IPS-18c (cell line): ENCODE data around the gene SIX1.

Source experiments
- H3K4me3 ChIP-seq: 2 replicates; pipeline ENCODE4 v1.7.0; 2013; ENCODE audit warnings: low read depth, mild to moderate bottlenecking, low read length, moderate library complexity; ENCODE audit not compliant: insufficient read depth
- H3K9me3 ChIP-seq: one replicate; pipeline ENCODE4 v1.6.1; 2013; ENCODE audit warnings: mild to moderate bottlenecking, low read length, moderate library complexity; ENCODE audit not compliant: control insufficient read depth, insufficient read depth

Gene SIX1

DNA sequence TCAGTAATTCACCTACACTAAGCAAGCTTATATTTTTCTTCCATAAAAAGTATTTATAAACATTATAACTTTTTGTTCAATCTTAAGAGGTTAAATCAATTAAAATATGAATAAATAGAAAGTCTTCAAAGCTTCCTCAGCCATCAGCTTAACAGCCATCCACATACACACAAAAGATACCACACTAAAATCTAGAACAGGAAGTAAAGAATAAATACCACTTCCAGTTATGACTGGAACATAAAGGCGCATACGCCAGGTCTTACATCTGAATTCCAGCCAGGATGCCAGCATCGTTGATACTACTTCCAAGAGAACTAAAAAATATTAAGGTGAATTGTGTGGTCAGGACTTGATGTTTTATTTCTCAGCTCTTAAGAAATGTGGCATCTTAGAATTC is 17.0 kb downstream of the SIX1 start:
- no peak overlapping the region for H3K4me3 ChIP-seq
- H3K9me3 ChIP-seq = no peaks in the 10 kb centered on the region

DNA sequence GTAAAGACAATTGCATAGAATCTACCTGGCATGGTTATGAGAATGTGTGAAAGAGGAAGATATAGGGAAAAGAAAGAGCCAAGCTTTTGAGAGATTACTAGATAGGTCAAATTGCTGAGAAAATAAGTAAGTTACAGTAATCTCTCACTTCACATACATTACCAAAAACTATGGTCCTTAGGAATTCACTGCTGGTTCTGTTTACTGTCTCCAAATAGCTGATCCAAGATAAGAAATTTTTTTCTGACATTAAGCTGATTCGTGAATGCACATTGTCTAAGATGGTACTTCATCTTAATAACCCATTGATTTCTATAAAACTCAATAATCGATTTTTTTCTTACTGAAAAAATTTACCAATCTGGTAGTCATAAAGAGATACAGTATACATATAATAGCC is 17.4 kb downstream of the SIX1 start:
- Histone ChIP-seq H3K4me3 (no peak overlapping the region), H3K9me3 (no peaks in the 10 kb centered on the region)

- Histone ChIP-seq H3K9me3 (no peaks in the 10 kb centered on the region), H3K4me3 (no peak overlapping the region)
Observed at GRCh38 chr14:60630129-60630528, 19.1 kb downstream of the SIX1 start.

DNA sequence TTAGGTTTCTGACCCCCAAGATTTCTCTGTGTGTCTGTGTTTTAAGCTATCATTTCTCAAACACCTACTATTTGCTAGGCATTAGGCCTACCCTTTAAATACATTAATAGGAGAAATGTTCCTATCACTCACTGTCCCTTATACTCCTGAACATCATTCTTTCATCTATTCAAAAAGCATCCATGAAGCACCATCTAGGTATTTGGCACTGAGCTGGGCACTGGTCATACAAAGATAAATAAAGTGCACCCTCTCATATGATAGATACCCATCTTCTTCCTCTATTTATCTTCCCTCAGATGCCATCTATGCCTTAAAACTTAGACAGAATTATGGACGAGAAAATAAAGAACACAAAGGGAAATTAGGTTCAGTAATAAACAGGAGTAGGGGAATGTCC is 20.4 kb downstream of the SIX1 start:
- no peak overlapping the region for H3K4me3 ChIP-seq
- H3K9me3 ChIP-seq = no peaks in the 10 kb centered on the region

- Histone ChIP-seq H3K9me3 (no peaks in the 10 kb centered on the region), H3K4me3 (no peak overlapping the region)
Observed at GRCh38 chr14:60622917-60623257, 26.4 kb downstream of the SIX1 start.

GRCh38 chr14:60622210-60622916 is 26.9 kb downstream of the SIX1 start:
- no peaks in the 10 kb centered on the region for H3K9me3 ChIP-seq
- no peak overlapping the region for H3K4me3 ChIP-seq

GRCh38 chr14:60621386-60621785 is 27.9 kb downstream of the SIX1 start:
- Histone ChIP-seq H3K9me3 (no peaks in the 10 kb centered on the region), H3K4me3 (no peak overlapping the region)

DNA sequence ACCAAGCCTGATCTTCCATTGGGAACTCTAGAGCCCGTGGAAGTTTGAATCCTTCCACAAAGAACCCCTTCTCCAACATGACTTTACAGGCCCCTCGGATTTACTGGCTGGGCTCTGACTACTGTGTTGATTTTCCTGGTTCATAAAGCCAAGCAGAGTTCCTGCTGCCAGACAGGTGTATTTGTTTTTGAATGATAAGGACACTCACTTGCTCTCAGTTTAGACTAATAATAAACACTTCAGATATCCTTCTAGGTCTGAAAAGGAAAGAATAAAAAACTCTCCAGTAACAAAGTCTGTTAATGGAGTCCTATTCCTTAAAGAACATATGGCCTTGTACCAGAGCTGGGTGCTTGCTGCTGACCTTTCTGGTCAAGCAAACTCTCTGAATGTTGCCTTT is 31.0 kb downstream of the SIX1 start:
- no peak overlapping the region for H3K4me3 ChIP-seq
- no peaks in the 10 kb centered on the region for H3K9me3 ChIP-seq

DNA sequence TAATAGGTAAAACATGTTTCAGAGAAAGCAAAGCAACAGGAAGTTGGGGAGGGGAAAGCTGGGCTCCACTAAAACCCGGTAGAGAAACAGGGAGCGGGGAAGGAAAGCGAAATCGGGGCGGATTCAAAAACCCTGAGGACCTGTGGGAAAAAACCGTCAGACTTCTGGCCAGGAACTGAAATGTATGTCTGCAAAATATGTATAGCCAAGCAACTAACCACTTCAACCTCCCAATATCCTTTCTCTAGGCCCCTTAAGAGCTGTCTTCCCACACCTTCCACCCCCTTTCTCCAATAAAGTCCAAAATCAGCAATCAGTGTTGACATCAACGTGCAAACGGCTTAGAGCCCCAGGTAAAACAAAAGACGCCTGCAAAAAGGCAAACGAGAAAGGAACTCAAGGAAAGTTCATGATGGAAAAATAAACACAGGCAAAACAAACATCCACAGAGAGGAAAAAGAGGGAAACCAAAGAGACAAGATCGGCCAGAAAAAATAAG is 32.8 kb downstream of the SIX1 start:
- Histone ChIP-seq H3K4me3 (peak overlapping the region; percentile 20; the same call in 1 of the 2 replicates), H3K9me3 (no peaks in the 10 kb centered on the region)

GRCh38 chr14:60602291-60602690 is 47.0 kb downstream of the SIX1 start:
- no peak overlapping the region for H3K4me3 ChIP-seq
- no peaks in the 10 kb centered on the region for H3K9me3 ChIP-seq

DNA sequence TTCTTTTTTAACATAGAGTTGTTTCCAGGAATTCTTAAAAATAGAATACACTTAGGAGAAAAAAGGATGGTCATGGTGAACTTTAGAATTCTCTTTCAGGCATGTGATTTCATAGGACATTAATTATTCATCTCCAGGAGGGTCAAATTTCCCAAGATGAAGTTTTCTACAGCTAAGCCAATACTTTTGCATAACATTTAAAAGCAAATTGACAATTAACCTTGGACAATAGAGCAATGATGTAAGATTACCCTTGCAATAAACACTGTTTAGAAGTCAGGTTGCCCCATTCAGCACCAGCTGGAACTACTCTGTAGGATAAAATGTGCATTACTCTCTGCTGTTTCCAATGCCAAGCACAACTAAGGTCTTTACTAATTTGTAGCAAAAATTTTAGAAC is 49.5 kb downstream of the SIX1 start:
- H3K4me3 ChIP-seq = no peak overlapping the region

GRCh38 chr14:60596139-60596538 is 53.1 kb downstream of the SIX1 start:
- H3K4me3 ChIP-seq = no peak overlapping the region
- no peaks in the 10 kb centered on the region for H3K9me3 ChIP-seq

More for the DNA sequence above, 49.5 kb downstream of the SIX1 start:
- no peaks in the 10 kb centered on the region for H3K9me3 ChIP-seq

DNA sequence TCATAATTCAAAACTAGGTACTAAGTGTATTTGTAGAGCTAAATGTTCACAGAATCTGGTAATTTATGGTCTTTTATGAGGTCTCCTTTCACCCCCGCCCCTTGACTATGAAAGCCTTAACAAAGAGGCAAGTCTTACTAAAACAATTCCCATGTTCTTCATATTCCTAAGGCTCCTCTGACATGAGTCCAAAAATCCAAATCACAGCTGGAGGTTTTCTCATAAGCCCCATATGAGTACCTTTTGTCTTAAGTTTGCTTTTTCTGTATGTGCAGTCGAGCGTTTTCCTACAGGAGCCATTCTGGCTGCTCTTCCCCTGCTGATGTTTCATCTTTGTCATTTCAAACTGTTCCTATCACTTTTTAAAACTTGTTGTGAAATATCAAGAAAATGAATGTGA is 55.2 kb downstream of the SIX1 start:
- no peaks in the 10 kb centered on the region for H3K9me3 ChIP-seq

More for the DNA sequence above, 55.2 kb downstream of the SIX1 start:
- no peak overlapping the region for H3K4me3 ChIP-seq
